ENCODE results near the gene VKORC1.

The VKORC1 gene

GRCh38 chr16:31083081-31083480, 11.5 kb downstream of the VKORC1 start:
- no peaks in the 10 kb centered on the region for H3K9me3 ChIP-seq (ENCODE audit: severe bottlenecking)
- H3K4me3 ChIP-seq (ENCODE audit: severe bottlenecking): no peak overlapping the region
- H3K27me3 ChIP-seq (ENCODE audit: insufficient read depth, poor library complexity, severe bottlenecking): no peaks in the 10 kb centered on the region
- H3K27ac ChIP-seq (ENCODE audit: poor library complexity, severe bottlenecking): no peak overlapping the region
- DNase-seq (ENCODE audit: low spot score) (no peak), ATAC-seq (ENCODE audit: low read depth) (no peak)
- no peak for TF ChIP-seq CTCF (IDR thresholded peaks at IDR 0.05; ENCODE audit: poor library complexity, severe bottlenecking)
- H3K4me1 ChIP-seq (ENCODE audit: insufficient read depth, poor library complexity, severe bottlenecking): no peaks in the 10 kb centered on the region
- peaks cover 40% of the 10 kb centered on the region for H3K36me3 ChIP-seq (ENCODE audit: low read depth)

GRCh38 chr16:31082368-31083045, 12.1 kb downstream of the VKORC1 start:
- no peak for ATAC-seq (ENCODE audit: low read depth)
- no peak overlapping the region for H3K4me3 ChIP-seq (ENCODE audit: severe bottlenecking)
- peak; percentile 55 for DNase-seq (ENCODE audit: low spot score)
- no peaks in the 10 kb centered on the region for H3K9me3 ChIP-seq (ENCODE audit: severe bottlenecking)
- peak overlapping the region; percentile 4 for H3K27ac ChIP-seq (ENCODE audit: poor library complexity, severe bottlenecking)
- H3K27me3 ChIP-seq (ENCODE audit: insufficient read depth, poor library complexity, severe bottlenecking): no peaks in the 10 kb centered on the region
- peaks cover 45% of the 10 kb centered on the region for H3K36me3 ChIP-seq (ENCODE audit: low read depth)
- no peaks in the 10 kb centered on the region for H3K4me1 ChIP-seq (ENCODE audit: insufficient read depth, poor library complexity, severe bottlenecking)
- TF ChIP-seq CTCF (IDR thresholded peaks at IDR 0.05; ENCODE audit: poor library complexity, severe bottlenecking): no peak

- H3K4me1 ChIP-seq (ENCODE audit: insufficient read depth, poor library complexity, severe bottlenecking): no peaks in the 10 kb centered on the region
- peak overlapping the region; percentile 4 for H3K27ac ChIP-seq (ENCODE audit: poor library complexity, severe bottlenecking)
- H3K27me3 ChIP-seq (ENCODE audit: insufficient read depth, poor library complexity, severe bottlenecking): no peaks in the 10 kb centered on the region
- H3K4me3 ChIP-seq (ENCODE audit: severe bottlenecking): no peak overlapping the region
- no peaks in the 10 kb centered on the region for H3K9me3 ChIP-seq (ENCODE audit: severe bottlenecking)
- H3K36me3 ChIP-seq (ENCODE audit: low read depth): peaks cover 53% of the 10 kb centered on the region
- TF ChIP-seq CTCF (IDR thresholded peaks at IDR 0.05; ENCODE audit: poor library complexity, severe bottlenecking): no peak
- ATAC-seq (ENCODE audit: low read depth) (no peak), DNase-seq (ENCODE audit: low spot score) (peak; percentile 62)
Measured at GRCh38 chr16:31081428-31082351, 12.9 kb downstream of the VKORC1 start.

GRCh38 chr16:31080756-31081419, 13.7 kb downstream of the VKORC1 start:
- Histone ChIP-seq H3K4me3 (ENCODE audit: severe bottlenecking) (no peak overlapping the region), H3K27ac (ENCODE audit: poor library complexity, severe bottlenecking) (no peak overlapping the region), H3K27me3 (ENCODE audit: insufficient read depth, poor library complexity, severe bottlenecking) (no peaks in the 10 kb centered on the region), H3K36me3 (ENCODE audit: low read depth) (peaks cover 53% of the 10 kb centered on the region), H3K9me3 (ENCODE audit: severe bottlenecking) (no peaks in the 10 kb centered on the region), H3K4me1 (ENCODE audit: insufficient read depth, poor library complexity, severe bottlenecking) (no peaks in the 10 kb centered on the region)
- no peak for ATAC-seq (ENCODE audit: low read depth)
- TF ChIP-seq CTCF (IDR thresholded peaks at IDR 0.05; ENCODE audit: poor library complexity, severe bottlenecking): no peak
- DNase-seq (ENCODE audit: low spot score): peak; percentile 51
